Upper lobe of left lung (tissue), 6 donors: Measurements from ENCODE around the gene ALDH1A3. TPM values are rescaled to one million over a fixed set of nuclear protein-coding genes. Genes with fewer than 3 reads are reported as not detected.
A peak's percentile ranks its signal among the peaks of the same experiment; 100 is the strongest.

ENCODE experiments used
- ATAC-seq, 2 donors: fragments of 200-7000 bp; cut with Tn5 transposase; one replicate each; pipeline ENCODE4 v1.9.1; 2022; ENCODE audit warnings: mild to moderate bottlenecking in 2 of 2, moderate library complexity in 2 of 2; ENCODE audit not compliant: low FRiP score in 2 of 2
- DNase-seq, 2 donors: peaks; one replicate each; pipeline ENCODE4 v3.0.0-alpha.2; 2019 to 2020
- H3K27ac ChIP-seq, 4 donors: fragments of 200-600 bp; sonication (generic); one replicate each; pipeline ENCODE4 v1.5.1; 2016 to 2019
- H3K27me3 ChIP-seq, 4 donors: fragments of 200-600 bp; sonication (generic); one replicate each; pipeline ENCODE4 v1.5.1; 2017 to 2019
- H3K36me3 ChIP-seq, 4 donors: fragments of 200-600 bp; sonication (generic); one replicate each; pipeline ENCODE4 v1.5.1; 2016 to 2019
- H3K4me1 ChIP-seq, 4 donors: fragments of 200-600 bp; sonication (generic); one replicate each; pipeline ENCODE4 v1.5.1; 2018 to 2019
- H3K4me3 ChIP-seq, 4 donors: fragments of 200-600 bp; sonication (generic); one replicate each; pipeline ENCODE4 v1.5.1; 2017 to 2019; ENCODE audit warnings: mild to moderate bottlenecking in 2 of 4, moderate library complexity in 1 of 4
- H3K9me3 ChIP-seq, 4 donors: fragments of 200-600 bp; sonication (generic); one replicate each; pipeline ENCODE4 v1.5.1; 2018 to 2019
- CTCF ChIP-seq, 6 experiments: fragments of 450-650 bp in 4 of 6; fragments of 200-600 bp in 2 of 6; sonication (generic) in 2 of 6; IDR thresholded peaks; one replicate each; pipeline ENCODE4 v1.5.1; 2016 to 2019; ENCODE audit warnings: antibody characterized with exemption in 6 of 6
- EP300 ChIP-seq, 4 donors: sonication (generic); formaldehyde crosslinking; IDR thresholded peaks; one replicate each; pipeline ENCODE4 v1.5.1; 2017; ENCODE audit warnings: antibody characterized with exemption in 4 of 4, control low read depth in 2 of 4
- POLR2A ChIP-seq, 4 donors: fragments of 450-650 bp; IDR thresholded peaks; one replicate each; pipeline ENCODE4 v1.5.1; 2016 to 2017; ENCODE audit warnings: antibody characterized with exemption in 4 of 4, mild to moderate bottlenecking in 2 of 4
- POLR2AphosphoS5 ChIP-seq, 2 donors: sonication (generic); formaldehyde crosslinking; IDR thresholded peaks; one replicate each; pipeline ENCODE4 v1.5.1; 2017; ENCODE audit warnings: antibody characterized with exemption in 2 of 2
- WGBS, 2 donors: methylation state at CpG; one replicate each; pipeline ENCODE4 v1.1.5; 2017 to 2018; 5-methylcytosine and 5-hydroxymethylcytosine counted together
- total RNA-seq, 6 donors: library from RNA; depleted of rRNA in 4 of 6; stranded (reverse); fragments of >200 nt in 4 of 6; gene quantifications; one replicate each; pipeline versions ENCODE4 v1.1.0 to v1.2.1, GENCODE V29; 2016 to 2021
- donor health status: DM: no; HTN: no; CAD: no; lungs with moderate emphysema.
- donor health status: DM: no; HTN: yes; CAD: no; lungs with severe emphysema.

ALDH1A3 gene
- total RNA-seq, 6 donors from 2014 or later, result 3.6 to 41.5 (median 14.1) TPM

- ATAC-seq (no peak), DNase-seq (no peak)
- H3K4me1 ChIP-seq, result no peaks in the 10 kb centered on the region
- 60 to 68% methylated on average over 9 to 14 of the region's 14 CpGs for WGBS, 2 donors
- TF ChIP-seq CTCF (IDR thresholded peaks at IDR 0.05), result no peak
- no peak for TF ChIP-seq EP300 (IDR thresholded peaks at IDR 0.05)
- TF ChIP-seq POLR2AphosphoS5 (IDR thresholded peaks at IDR 0.05), result no peak
- no peak for TF ChIP-seq POLR2A (IDR thresholded peaks at IDR 0.05)
- H3K27me3 ChIP-seq, result no peaks in the 10 kb centered on the region
- peaks cover 0 to 2% (median 0%) of the 10 kb centered on the region in 4 donors for H3K9me3 ChIP-seq
- no peaks in the 10 kb centered on the region for H3K36me3 ChIP-seq
- H3K4me3 ChIP-seq, result no peak overlapping the region
- no peak overlapping the region for H3K27ac ChIP-seq
Measured at GRCh38 chr15:100860829-100861510, 18.7 kb upstream of the ALDH1A3 start.

GRCh38 chr15:100861511-100861991 lies 18.1 kb upstream of the ALDH1A3 start:
- H3K27me3 ChIP-seq, result no peaks in the 10 kb centered on the region
- H3K4me1 ChIP-seq, result no peaks in the 10 kb centered on the region
- H3K27ac ChIP-seq, result no peak overlapping the region
- no peak overlapping the region for H3K4me3 ChIP-seq
- no peaks in the 10 kb centered on the region for H3K36me3 ChIP-seq
- peaks cover 0 to 2% (median 0%) of the 10 kb centered on the region in 4 donors for H3K9me3 ChIP-seq
- DNase-seq, result no peak
- 74 to 76% methylated on average over 16 of the region's 16 CpGs for WGBS, 2 donors
- TF ChIP-seq EP300 (IDR thresholded peaks at IDR 0.05) (no peak), POLR2AphosphoS5 (IDR thresholded peaks at IDR 0.05) (no peak), CTCF (IDR thresholded peaks at IDR 0.05) (no peak), POLR2A (IDR thresholded peaks at IDR 0.05) (no peak)
- no peak for ATAC-seq

- Histone ChIP-seq H3K4me3 (no peak overlapping the region), H3K36me3 (no peaks in the 10 kb centered on the region), H3K27ac (no peak overlapping the region), H3K9me3 (peaks cover 0 to 2% (median 0%) of the 10 kb centered on the region in 4 donors), H3K4me1 (no peaks in the 10 kb centered on the region), H3K27me3 (no peaks in the 10 kb centered on the region)
- no peak for ATAC-seq
- 78 to 85% methylated on average over 4 to 6 of the region's 6 CpGs for WGBS, 2 donors
- no peak for DNase-seq
- TF ChIP-seq POLR2AphosphoS5 (IDR thresholded peaks at IDR 0.05) (no peak), POLR2A (IDR thresholded peaks at IDR 0.05) (no peak), CTCF (IDR thresholded peaks at IDR 0.05) (no peak), EP300 (IDR thresholded peaks at IDR 0.05) (no peak)
Measured at GRCh38 chr15:100862162-100862561, 17.5 kb upstream of the ALDH1A3 start.

- Histone ChIP-seq H3K4me1 (no peaks in the 10 kb centered on the region), H3K4me3 (no peak overlapping the region), H3K27me3 (no peaks in the 10 kb centered on the region), H3K27ac (no peak overlapping the region), H3K9me3 (peaks cover 0 to 2% (median 0%) of the 10 kb centered on the region in 4 donors), H3K36me3 (no peaks in the 10 kb centered on the region)
- no peak for DNase-seq
- peak in 1 of 2 donors; percentile 13 for ATAC-seq
- TF ChIP-seq EP300 (IDR thresholded peaks at IDR 0.05) (no peak), POLR2A (IDR thresholded peaks at IDR 0.05) (no peak), CTCF (IDR thresholded peaks at IDR 0.05) (no peak), POLR2AphosphoS5 (IDR thresholded peaks at IDR 0.05) (no peak)
- 70 to 71% methylated on average over 7 of the region's 7 CpGs for WGBS, 2 donors
Measured at GRCh38 chr15:100863075-100863795, 16.4 kb upstream of the ALDH1A3 start.
